GM12878 (cell line): ENCODE data around the gene CHIT1. TPM values are rescaled to one million over a fixed set of nuclear protein-coding genes. Genes with fewer than 3 reads are reported as not detected.

ENCODE experiments used
- ATAC-seq: fragments of 200-7000 bp; cut with Tn5 transposase; 3 replicates; pipeline ENCODE4 v1.9.1; 2020; ENCODE audit warnings: mild to moderate bottlenecking, moderate library complexity
- BruUV-seq: library from RNA; stranded (reverse); fragments of 400-500 nt; replicated peaks from 2 replicates; lab custom pipeline; 2021; lab: Mats Ljungman, UMichigan
- CTCF ChIA-PET: fragments of 300-600 bp; sonication (Branson Sonifier 250); formaldehyde crosslinking; extraction: SDS; loops from one replicate; lab custom pipeline; 2021; ENCODE audit warnings: inconsistent platforms; lab: Yijun Ruan, JAX
- POLR2A ChIA-PET: fragments of 350-600 bp; formaldehyde crosslinking; extraction: SDS; loops from one replicate; lab custom pipeline; 2021; ENCODE audit warnings: inconsistent platforms; lab: Charles Lee
- RAD21 ChIA-PET: fragments of 300-600 bp; sonication (Branson Sonifier 250); formaldehyde crosslinking; loops from one replicate; lab custom pipeline; 2023; ENCODE audit warnings: antibody characterized with exemption; ENCODE audit not compliant: unreplicated experiment; lab: Charles Lee
- SMC1A ChIA-PET: fragments of 300-600 bp; sonication (Branson Sonifier 250); formaldehyde crosslinking; loops from one replicate; lab custom pipeline; 2023; ENCODE audit not compliant: unreplicated experiment, uncharacterized antibody; lab: Charles Lee
- DNase-seq: peaks from one replicate; pipeline ENCODE4 v3.0.0-alpha.2; 2011; ENCODE audit warnings: low read depth, low spot score
- FAIRE-seq: peaks from 3 replicates; lab custom pipeline; 2011; peaks lifted over from hg19 to GRCh38; lab: Jason Lieb, UNC
- H2AFZ ChIP-seq: 2 replicates; pipeline ENCODE4 v1.6.0; 2011; ENCODE audit warnings: low read depth, low read length, control low read depth; ENCODE audit not compliant: control insufficient read depth
- H3K27ac ChIP-seq: 2 replicates; pipeline ENCODE4 v1.5.1; 2011; ENCODE audit warnings: control low read depth; ENCODE audit not compliant: control insufficient read depth, insufficient read depth
- H3K27me3 ChIP-seq, 2 experiments: replicated peaks in 1 of 2; 2 replicates each; pipeline versions ENCODE4 v1.6.0 to v1.6.1; 2011; ENCODE audit warnings: low read length in 1 of 2; ENCODE audit not compliant: control insufficient read depth in 2 of 2, insufficient read depth in 2 of 2
- H3K36me3 ChIP-seq, 2 experiments: 2 replicates each; pipeline ENCODE4 v1.5.1; 2011; ENCODE audit warnings: low read length in 1 of 2; ENCODE audit not compliant: control insufficient read depth in 2 of 2, insufficient read depth in 2 of 2
- H3K4me1 ChIP-seq: 2 replicates; pipeline ENCODE4 v1.6.1; 2011; ENCODE audit warnings: mild to moderate bottlenecking, low read length, moderate library complexity, mixed read lengths; ENCODE audit not compliant: control insufficient read depth, insufficient read depth
- H3K4me2 ChIP-seq: 2 replicates; pipeline ENCODE4 v1.6.0; 2011; ENCODE audit warnings: control low read depth; ENCODE audit not compliant: control insufficient read depth, insufficient read depth
- H3K4me3 ChIP-seq: fragments of 200-600 bp; sonication (generic); 2 replicates; pipeline ENCODE4 v1.5.1; 2016
- H3K79me2 ChIP-seq: 2 replicates; pipeline ENCODE4 v1.6.0; 2011; ENCODE audit warnings: low read length; ENCODE audit not compliant: control insufficient read depth, insufficient read depth
- H3K9ac ChIP-seq: 2 replicates; pipeline ENCODE4 v1.8.0; 2011; ENCODE audit warnings: low read length, control low read depth, mixed read lengths; ENCODE audit not compliant: control insufficient read depth, insufficient read depth
- H3K9me3 ChIP-seq: replicated peaks from 3 replicates; pipeline ENCODE4 v1.5.1; 2011; ENCODE audit warnings: mild to moderate bottlenecking, low read length; ENCODE audit not compliant: control insufficient read depth, insufficient read depth
- H4K20me1 ChIP-seq: 2 replicates; pipeline ENCODE4 v1.6.0; 2011; ENCODE audit not compliant: control insufficient read depth, insufficient read depth
- BCL11A ChIP-seq: IDR thresholded peaks from 2 replicates; pipeline ENCODE4 v1.6.1; 2011; ENCODE audit warnings: low read depth, low read length
- ETV6 ChIP-seq, 2 experiments: fragments of 450-650 bp in 1 of 2; IDR thresholded peaks in 1 of 2; conservative IDR thresholded peaks in 1 of 2; 2 replicates each; pipeline ENCODE4 v1.6.1; 2014; ENCODE audit warnings: antibody characterized with exemption in 1 of 2, borderline replicate concordance in 1 of 2, low read depth in 1 of 2, mild to moderate bottlenecking in 1 of 2, moderate library complexity in 1 of 2
- IKZF2 ChIP-seq, 2 experiments: fragments of 450-650 bp; IDR thresholded peaks; 2 replicates each; pipeline ENCODE4 v1.6.1; 2017; ENCODE audit warnings: mild to moderate bottlenecking in 2 of 2, moderate library complexity in 2 of 2
- JUND ChIP-seq: IDR thresholded peaks from 2 replicates; pipeline ENCODE4 v1.6.1; 2012; ENCODE audit warnings: low read depth, mild to moderate bottlenecking, low read length, improper control_type of control experiment, moderate library complexity
- KAT2A ChIP-seq: conservative IDR thresholded peaks from 2 replicates; pipeline ENCODE4 v1.6.1; 2011; ENCODE audit warnings: low read depth, low read length; ENCODE audit not compliant: control insufficient read depth
- MTA2 ChIP-seq: fragments of 450-650 bp; IDR thresholded peaks from 2 replicates; pipeline ENCODE4 v1.6.1; 2016; ENCODE audit warnings: low read depth, mild to moderate bottlenecking, moderate library complexity
- NFIC ChIP-seq: IDR thresholded peaks from 2 replicates; pipeline ENCODE4 v1.6.1; 2012; ENCODE audit warnings: low read depth, mild to moderate bottlenecking, inconsistent platforms, low read length, moderate library complexity
- POU2F2 ChIP-seq: IDR thresholded peaks from 3 replicates; pipeline ENCODE4 v1.6.1; 2011; ENCODE audit warnings: low read depth, mild to moderate bottlenecking, low read length, borderline replicate concordance
- RAD21 ChIP-seq: IDR thresholded peaks from 2 replicates; pipeline ENCODE4 v1.6.1; 2011; ENCODE audit warnings: mild to moderate bottlenecking, low read depth, low read length, moderate library complexity; ENCODE audit not compliant: insufficient read depth
- RB1 ChIP-seq: fragments of 450-650 bp; formaldehyde crosslinking; IDR thresholded peaks from 2 replicates; pipeline ENCODE4 v1.6.1; 2017; ENCODE audit warnings: mild to moderate bottlenecking, borderline replicate concordance
- STAT3 ChIP-seq: IDR thresholded peaks from 2 replicates; pipeline ENCODE4 v1.6.1; 2011; ENCODE audit warnings: low read depth, low read length, improper control_type of control experiment
- TARDBP ChIP-seq: IDR thresholded peaks from 2 replicates; pipeline ENCODE4 v1.6.1; 2016; ENCODE audit warnings: borderline replicate concordance
- WGBS: methylation state at CpG from one replicate; pipeline ENCODE4 v1.1.6; 2016; ENCODE audit warnings: low lambda C conversion rate; ENCODE audit not compliant: insufficient replicate concordance, insufficient coverage; ENCODE audit errors: missing lambda C conversion rate; 5-methylcytosine and 5-hydroxymethylcytosine counted together
- in situ Hi-C: fragments of 300-500 bp; cut with MboI; formaldehyde crosslinking; loops from 9 replicates; pipeline ENCODE4 v1.14.3; 2018; ENCODE audit warnings: mixed read lengths
- intact Hi-C: fragments of 100-400 bp; cut with micrococcal nuclease; formaldehyde crosslinking; loops from one replicate; pipeline ENCODE4 v1.14.2; 2022; ENCODE audit not compliant: unreplicated experiment
- polyA plus RNA-seq, 11 experiments: library from polyadenylated mRNA; depleted of rRNA in 4 of 11; unstranded in 6 of 11; stranded (reverse) in 5 of 11; fragments of >200 nt; fragmentation: Nextera tagmentation in 4 of 11; fragmentation: Illumina TruSeq in 1 of 11; extraction: Ambion mirVana in 4 of 11; extraction: Trizol in 1 of 11; gene quantifications; 1 replicate in 1 of 11; 2 replicates in 10 of 11; pipeline versions ENCODE4 v1.2.1 to v1.2.3, GENCODE V29; 2011 to 2016; ENCODE audit warnings: inconsistent platforms in 2 of 11, missing spikeins in 2 of 11, low read depth in 1 of 11
- total RNA-seq, 4 experiments: library from RNA; depleted of rRNA in 3 of 4; stranded (reverse); fragments of >200 nt in 3 of 4; fragmentation: Illumina TruSeq in 1 of 4; extraction: Trizol in 1 of 4; gene quantifications; 2 replicates each; pipeline versions ENCODE4 v1.2.1 to v1.2.3, GENCODE V29; 2013 to 2021
- TF ChIP-seq, protein P1 (sequence below): IDR thresholded peaks from 2 replicates; pipeline ENCODE4 v1.6.1; 2011; ENCODE audit warnings: borderline replicate concordance, low read depth, mild to moderate bottlenecking, moderate library complexity, low read length; ENCODE audit not compliant: insufficient read depth, poor library complexity, severe bottlenecking
- TF ChIP-seq, protein P2 (sequence below): fragments of 450-650 bp; IDR thresholded peaks from 2 replicates; pipeline ENCODE4 v1.6.1; 2017; ENCODE audit warnings: antibody characterized with exemption, mild to moderate bottlenecking, moderate library complexity
- TF ChIP-seq, protein P3 (sequence below): fragments of 450-650 bp; IDR thresholded peaks from 2 replicates; pipeline ENCODE4 v1.6.1; 2017; ENCODE audit warnings: low read depth, mild to moderate bottlenecking, moderate library complexity

Gene CHIT1
- total and polyA plus RNA-seq, 10 of the 15 experiments (the other 5 are each of a cell fraction or from before 2014, with no cell fraction given): 0.02 to 2.1 (median 0.76) TPM

DNA sequence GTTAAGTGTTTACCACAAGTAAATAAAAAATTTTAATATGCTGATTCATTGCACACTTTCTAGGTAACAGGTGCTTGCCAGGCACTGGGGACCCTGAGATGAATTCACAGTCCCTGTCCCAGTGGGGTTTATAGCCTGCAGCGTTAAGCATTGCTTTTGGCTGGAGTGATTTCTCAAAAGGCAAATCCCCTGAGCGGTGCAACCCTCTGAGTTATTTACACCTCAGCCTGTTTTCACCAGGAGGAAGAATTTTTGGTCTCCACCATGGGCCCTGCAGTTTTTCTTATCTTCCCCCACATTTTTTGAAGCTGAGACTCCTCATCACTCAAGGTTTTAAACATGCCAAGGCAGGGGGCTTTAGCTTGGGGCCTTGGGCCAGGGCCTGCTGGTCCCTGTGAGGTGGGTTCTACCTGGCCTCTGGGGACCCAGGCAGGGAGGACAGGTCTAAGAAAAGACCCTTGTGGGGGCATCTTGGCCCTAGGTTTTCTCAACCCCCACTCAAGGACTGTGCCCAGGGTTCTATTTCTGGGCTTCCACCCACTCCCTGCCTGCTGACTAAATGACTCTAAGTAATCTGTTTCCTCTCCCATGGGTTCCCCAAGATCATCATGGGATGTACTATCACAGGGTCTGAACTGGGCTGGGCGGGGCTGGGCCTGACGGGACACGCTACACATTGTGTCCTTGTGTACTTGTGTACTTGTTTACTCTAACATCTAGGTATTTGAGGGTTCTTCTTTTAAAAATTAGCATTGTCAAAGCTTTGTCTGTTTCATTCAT is 10.2 kb upstream of the CHIT1 start:
- BruUV-seq: no TSS peak
- FAIRE-seq: no peak
- Histone ChIP-seq H3K4me1 (no peaks in the 10 kb centered on the region), H3K4me2 (no peak overlapping the region), H3K9me3 (peaks cover 3% of the 10 kb centered on the region; the same call in 2 of the 3 replicates), H3K36me3 (no peaks in the 10 kb centered on the region), H2AFZ (no peak overlapping the region), H3K27me3 (no peaks in the 10 kb centered on the region), H3K27ac (no peak overlapping the region), H3K79me2 (no peaks in the 10 kb centered on the region), H4K20me1 (no peaks in the 10 kb centered on the region), H3K4me3 (no peak overlapping the region), H3K9ac (no peak overlapping the region)
- no peak for DNase-seq
- POLR2A ChIA-PET: no interaction called here
- intact Hi-C loops: no loop called here
- RAD21 ChIA-PET: no interaction called here
- SMC1A ChIA-PET: interaction anchor here (1.4 kb wide), 1 partner anchor 29 kb away, joined by 4 read pairs; no protein-coding TSS in a partner anchor
- in situ Hi-C loops: no loop called here
- no peak for ATAC-seq
- WGBS: 45% methylated on average over 5 of the region's 5 CpGs
- CTCF ChIA-PET: interaction anchor here (0.6 to 1.7 kb wide), 4 partner anchors 28 to 151 kb away, joined by 3 to 5 read pairs (median 3); no protein-coding TSS in a partner anchor
- no peak for TF ChIP-seq MTA2
- no peak for TF ChIP-seq KAT2A
- no peak for TF ChIP-seq STAT3
- TF ChIP-seq JUND: no peak
- no peak for TF ChIP-seq RAD21
- TF ChIP-seq, protein P1, sequence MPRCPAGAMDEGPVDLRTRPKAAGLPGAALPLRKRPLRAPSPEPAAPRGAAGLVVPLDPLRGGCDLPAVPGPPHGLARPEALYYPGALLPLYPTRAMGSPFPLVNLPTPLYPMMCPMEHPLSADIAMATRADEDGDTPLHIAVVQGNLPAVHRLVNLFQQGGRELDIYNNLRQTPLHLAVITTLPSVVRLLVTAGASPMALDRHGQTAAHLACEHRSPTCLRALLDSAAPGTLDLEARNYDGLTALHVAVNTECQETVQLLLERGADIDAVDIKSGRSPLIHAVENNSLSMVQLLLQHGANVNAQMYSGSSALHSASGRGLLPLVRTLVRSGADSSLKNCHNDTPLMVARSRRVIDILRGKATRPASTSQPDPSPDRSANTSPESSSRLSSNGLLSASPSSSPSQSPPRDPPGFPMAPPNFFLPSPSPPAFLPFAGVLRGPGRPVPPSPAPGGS: no peak
- no peak for TF ChIP-seq RB1
- TF ChIP-seq TARDBP: no peak
- TF ChIP-seq, protein P2, sequence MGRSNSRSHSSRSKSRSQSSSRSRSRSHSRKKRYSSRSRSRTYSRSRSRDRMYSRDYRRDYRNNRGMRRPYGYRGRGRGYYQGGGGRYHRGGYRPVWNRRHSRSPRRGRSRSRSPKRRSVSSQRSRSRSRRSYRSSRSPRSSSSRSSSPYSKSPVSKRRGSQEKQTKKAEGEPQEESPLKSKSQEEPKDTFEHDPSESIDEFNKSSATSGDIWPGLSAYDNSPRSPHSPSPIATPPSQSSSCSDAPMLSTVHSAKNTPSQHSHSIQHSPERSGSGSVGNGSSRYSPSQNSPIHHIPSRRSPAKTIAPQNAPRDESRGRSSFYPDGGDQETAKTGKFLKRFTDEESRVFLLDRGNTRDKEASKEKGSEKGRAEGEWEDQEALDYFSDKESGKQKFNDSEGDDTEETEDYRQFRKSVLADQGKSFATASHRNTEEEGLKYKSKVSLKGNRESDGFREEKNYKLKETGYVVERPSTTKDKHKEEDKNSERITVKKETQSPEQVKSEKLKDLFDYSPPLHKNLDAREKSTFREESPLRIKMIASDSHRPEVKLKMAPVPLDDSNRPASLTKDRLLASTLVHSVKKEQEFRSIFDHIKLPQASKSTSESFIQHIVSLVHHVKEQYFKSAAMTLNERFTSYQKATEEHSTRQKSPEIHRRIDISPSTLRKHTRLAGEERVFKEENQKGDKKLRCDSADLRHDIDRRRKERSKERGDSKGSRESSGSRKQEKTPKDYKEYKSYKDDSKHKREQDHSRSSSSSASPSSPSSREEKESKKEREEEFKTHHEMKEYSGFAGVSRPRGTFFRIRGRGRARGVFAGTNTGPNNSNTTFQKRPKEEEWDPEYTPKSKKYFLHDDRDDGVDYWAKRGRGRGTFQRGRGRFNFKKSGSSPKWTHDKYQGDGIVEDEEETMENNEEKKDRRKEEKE: no peak
- no peak for TF ChIP-seq IKZF2 (IDR thresholded peaks at IDR 0.05)
- TF ChIP-seq BCL11A: no peak
- TF ChIP-seq NFIC: no peak
- TF ChIP-seq, protein P3, sequence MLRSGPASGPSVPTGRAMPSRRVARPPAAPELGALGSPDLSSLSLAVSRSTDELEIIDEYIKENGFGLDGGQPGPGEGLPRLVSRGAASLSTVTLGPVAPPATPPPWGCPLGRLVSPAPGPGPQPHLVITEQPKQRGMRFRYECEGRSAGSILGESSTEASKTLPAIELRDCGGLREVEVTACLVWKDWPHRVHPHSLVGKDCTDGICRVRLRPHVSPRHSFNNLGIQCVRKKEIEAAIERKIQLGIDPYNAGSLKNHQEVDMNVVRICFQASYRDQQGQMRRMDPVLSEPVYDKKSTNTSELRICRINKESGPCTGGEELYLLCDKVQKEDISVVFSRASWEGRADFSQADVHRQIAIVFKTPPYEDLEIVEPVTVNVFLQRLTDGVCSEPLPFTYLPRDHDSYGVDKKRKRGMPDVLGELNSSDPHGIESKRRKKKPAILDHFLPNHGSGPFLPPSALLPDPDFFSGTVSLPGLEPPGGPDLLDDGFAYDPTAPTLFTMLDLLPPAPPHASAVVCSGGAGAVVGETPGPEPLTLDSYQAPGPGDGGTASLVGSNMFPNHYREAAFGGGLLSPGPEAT: no peak
- TF ChIP-seq ETV6 (conservative IDR thresholded peaks at IDR 0.05 in 1 of 2, IDR thresholded peaks at IDR 0.05 in 1 of 2; ENCODE audit: borderline replicate concordance in 1 of 2, low read depth in 1 of 2): no peak
- no peak for TF ChIP-seq POU2F2
